GM20431 (cell line): ENCODE data around the gene RMND5A.

Experiments
- in situ Hi-C: fragments of 300-500 bp; cut with MseI, MboI; formaldehyde crosslinking; loops from one replicate; pipeline ENCODE4 v1.15.0; 2020; ENCODE audit warnings: low sequenced_read_pairs; ENCODE audit not compliant: unreplicated experiment

RMND5A gene

DNA sequence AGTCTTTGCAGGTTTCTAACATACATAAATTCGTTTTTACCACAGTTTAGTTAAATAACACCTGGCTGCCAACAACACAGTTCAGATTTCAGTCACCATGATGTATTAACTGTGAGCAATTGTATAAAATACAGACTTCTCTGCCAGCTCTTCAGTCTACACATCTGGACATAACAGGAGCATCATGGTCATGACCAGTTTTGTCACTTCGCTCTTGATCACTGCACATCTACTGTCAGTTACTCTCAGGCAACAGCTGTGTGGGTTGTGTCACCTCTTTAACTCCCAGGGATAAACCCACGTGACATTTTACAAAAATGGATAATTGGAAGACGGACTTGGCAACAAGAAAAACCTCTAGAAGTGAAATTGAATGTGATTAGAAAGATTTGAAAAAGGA lies 40.3 kb downstream of the RMND5A start:
- in situ Hi-C loops: no loop called here

DNA sequence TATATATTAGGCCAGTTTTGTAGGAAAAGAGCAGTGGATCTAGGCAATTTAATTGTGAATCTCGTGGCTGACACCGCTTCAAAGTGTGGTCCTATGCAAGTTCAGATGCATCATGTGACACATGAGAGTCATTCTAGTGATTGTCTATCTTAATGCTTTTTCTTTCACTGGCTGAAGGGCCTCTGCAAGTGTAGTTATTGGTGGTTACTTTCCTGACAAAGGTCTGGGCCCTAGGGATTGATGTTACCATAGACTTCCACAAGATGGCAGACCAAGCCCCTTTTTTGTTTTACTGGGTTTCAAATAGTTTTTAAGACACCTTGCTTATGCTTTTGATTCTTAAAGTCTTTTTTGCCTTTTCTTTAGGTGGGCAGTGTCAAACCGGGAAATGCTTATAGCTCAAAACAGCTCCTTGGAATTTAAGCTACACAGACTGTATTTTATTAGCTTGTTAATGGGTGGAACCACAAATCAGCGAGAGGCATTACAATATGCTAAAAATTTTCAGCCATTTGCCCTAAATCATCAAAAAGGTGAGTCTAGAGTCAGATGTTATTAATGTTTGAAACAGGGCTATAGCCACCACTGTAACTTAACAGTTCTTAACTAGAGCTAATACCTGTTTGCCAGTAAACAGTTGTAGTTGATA lies 44.7 kb downstream of the RMND5A start:
- in situ Hi-C loops: no loop called here

- in situ Hi-C loops: no loop called here
Observed at GRCh38 chr2:86765310-86765695, 45.2 kb downstream of the RMND5A start.

DNA sequence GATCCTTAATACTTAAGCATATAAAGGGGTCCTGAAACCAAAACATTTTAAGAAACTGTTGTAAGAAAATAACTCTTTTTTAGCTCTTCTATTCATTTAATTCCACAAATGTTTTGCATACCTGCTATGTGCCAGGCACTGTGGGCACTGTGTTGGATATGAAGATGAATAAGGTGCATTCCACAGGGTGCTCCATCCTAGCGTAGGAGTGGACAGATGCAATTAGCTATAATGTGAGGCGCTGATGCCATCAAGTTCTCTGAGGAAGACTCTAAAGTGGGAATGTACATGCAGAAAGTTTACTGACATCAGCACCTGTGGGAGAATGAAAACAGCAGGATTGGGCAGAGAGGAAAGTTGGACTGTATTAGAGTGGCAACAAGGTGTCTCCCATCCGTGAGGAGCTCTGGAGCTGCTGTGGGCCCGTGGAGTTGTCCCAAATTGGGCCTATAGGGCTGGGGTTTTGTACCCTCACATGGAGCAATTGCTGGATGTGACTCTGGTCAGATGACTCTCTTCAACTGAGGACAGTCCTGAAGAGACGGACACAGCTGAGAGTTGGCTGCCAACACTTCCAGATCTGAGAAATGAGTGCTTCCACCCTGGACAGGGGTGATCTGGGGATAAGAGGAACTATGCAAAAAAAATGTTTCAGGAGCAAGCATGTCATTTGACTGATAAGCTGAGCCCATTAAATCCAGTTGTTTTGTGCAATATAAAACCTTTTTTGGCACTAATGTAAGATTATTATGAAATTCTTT lies 48.3 kb downstream of the RMND5A start:
- in situ Hi-C loops: no loop called here

- in situ Hi-C loops: no loop called here
Observed at GRCh38 chr2:86769838-86770237, 49.7 kb downstream of the RMND5A start.

DNA sequence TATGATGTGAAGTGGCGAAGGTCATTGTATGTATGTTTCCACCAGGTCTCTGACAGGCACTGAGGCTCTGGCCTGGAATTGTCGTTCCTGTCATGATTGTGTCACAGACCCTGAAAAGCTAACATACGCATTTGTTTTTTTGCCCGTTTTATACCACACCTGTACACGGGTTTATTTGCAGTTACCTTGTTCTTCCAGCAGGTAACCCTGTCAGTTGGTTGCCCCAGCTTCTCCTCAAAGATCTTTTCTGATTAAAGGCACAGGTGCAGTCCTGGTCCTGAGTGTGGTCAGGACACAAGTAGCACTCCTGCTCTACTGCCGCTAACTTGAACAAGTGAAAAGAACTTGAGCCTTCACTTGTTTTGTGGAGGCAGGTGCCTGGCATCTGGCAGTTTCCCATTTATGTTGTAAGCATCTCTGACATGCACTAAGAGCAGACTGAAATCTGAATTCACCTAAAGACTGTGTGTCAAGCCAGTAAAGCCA lies 50.8 kb downstream of the RMND5A start:
- in situ Hi-C loops: no loop called here

DNA sequence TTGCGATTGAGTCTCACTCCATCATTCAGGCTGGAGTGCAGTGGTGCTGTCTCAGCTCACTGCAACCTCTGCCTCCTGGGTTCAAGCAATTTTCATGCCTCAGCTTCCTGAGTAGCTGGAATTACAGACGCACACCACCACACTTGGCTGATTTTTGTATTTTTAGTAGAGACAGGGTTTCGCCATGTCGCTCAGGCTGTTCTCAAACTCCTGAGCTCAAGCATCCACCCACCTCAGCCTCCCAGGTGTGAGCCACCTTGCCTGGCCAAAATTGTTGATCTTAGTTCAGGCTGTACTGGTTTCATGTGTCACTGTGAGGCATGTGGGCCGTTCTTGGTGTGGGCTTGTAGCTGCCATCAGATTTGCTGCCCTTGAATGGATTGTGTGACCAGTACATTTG lies 52.5 kb downstream of the RMND5A start:
- in situ Hi-C loops: no loop called here

GRCh38 chr2:86774862-86775261 lies 54.8 kb downstream of the RMND5A start:
- in situ Hi-C loops: no loop called here

DNA sequence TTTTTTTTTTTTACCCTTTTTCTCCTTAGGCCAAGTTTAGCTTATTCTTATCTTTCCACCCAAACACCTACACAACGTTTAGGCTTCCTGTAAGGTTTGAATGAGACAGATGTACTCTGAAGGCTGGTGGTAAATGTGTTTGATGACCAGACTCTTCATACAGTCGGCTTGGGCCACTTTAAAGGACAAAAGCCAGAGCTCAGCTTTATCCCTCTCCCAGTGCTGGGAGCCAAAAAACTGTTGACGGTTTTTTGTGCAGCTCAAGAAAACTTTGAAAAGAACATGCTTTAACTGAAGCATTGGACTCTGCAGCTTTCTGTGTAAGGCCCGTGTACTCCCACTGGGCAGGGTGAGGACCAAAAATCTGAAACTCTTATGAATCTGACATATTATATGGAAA lies 55.2 kb downstream of the RMND5A start:
- in situ Hi-C loops: no loop called here

GRCh38 chr2:86776532-86776931 lies 56.4 kb downstream of the RMND5A start:
- in situ Hi-C loops: no loop called here

- in situ Hi-C loops: no loop called here
Observed at GRCh38 chr2:86778957-86779356, 58.9 kb downstream of the RMND5A start.

- in situ Hi-C loops: no loop called here
Observed at GRCh38 chr2:86779971-86780370, 59.9 kb downstream of the RMND5A start.

GRCh38 chr2:86781363-86781762 lies 61.3 kb downstream of the RMND5A start:
- in situ Hi-C loops: no loop called here

- in situ Hi-C loops: no loop called here
Observed at GRCh38 chr2:86782748-86783147, 62.7 kb downstream of the RMND5A start.

GRCh38 chr2:86783615-86784339 lies 63.7 kb downstream of the RMND5A start:
- in situ Hi-C loops: no loop called here

GRCh38 chr2:86785456-86785855 lies 65.4 kb downstream of the RMND5A start:
- in situ Hi-C loops: no loop called here

DNA sequence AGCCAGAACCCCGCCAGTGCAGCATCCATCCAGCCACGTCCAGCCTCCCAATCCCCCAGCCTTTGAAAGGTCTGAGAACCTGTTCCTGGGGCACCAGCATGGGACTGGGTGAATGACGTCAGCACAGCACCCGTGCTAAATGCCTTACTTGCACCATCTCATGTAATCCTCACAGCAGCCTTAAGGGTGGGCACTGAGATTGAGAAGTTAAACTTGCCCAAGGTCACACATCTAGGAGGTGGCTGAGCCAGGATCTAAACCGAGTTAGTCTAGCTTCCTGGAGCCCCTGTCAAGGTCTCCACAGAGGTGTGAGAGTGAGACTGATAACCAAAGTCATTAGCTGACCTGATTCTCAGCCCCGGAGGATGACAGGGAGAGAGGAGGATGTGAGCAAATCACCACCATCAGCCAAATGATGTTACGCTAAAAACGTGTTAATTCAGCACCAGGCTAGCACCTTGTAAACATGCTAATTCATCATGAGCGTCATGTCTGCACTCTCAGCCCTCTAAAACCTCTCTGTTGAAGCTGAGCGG lies 66.0 kb downstream of the RMND5A start:
- in situ Hi-C loops: no loop called here

- in situ Hi-C loops: no loop called here
Observed at GRCh38 chr2:86787736-86788135, 67.6 kb downstream of the RMND5A start.

DNA sequence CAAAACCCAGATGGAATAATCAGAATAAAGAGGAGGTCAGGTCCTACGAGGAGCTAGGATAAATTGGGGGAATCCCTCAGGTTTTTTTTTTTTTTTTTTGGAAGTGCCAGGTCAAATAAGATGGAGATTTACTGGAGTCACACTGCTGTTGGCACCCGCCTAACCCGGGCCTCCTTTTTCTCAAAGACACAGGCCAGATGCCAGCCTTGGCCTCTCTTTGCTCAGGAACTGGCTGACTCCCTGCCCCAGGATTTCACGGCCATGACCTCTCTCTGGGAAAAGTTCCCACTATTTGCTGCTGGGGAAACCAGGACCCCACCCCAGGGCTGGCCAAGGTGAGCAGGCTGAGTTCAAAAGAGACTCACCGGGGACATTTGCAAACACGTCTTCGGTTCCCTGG lies 68.1 kb downstream of the RMND5A start:
- in situ Hi-C loops: no loop called here

- in situ Hi-C loops: no loop called here
Observed at GRCh38 chr2:86788881-86789686, 69.0 kb downstream of the RMND5A start.
